Neural progenitor cell (in vitro differentiated cells): ENCODE measurements around the gene FARS2. TPM values are rescaled to one million over a fixed set of nuclear protein-coding genes. Genes with fewer than 3 reads are reported as not detected.

ENCODE experiments used
- DNase-seq: peaks from one replicate; pipeline ENCODE4 v3.0.0-alpha.2; 2016; ENCODE audit warnings: low spot score
- H2AFZ ChIP-seq: fragments of 200-600 bp; sonication (generic); replicated peaks from 2 replicates; pipeline ENCODE4 v1.6.1; 2016; ENCODE audit warnings: antibody characterized with exemption
- H3F3A ChIP-seq: fragments of 200-600 bp; sonication (generic); 2 replicates; pipeline ENCODE4 v1.6.1; 2016; ENCODE audit warnings: antibody characterized with exemption, low read depth
- H3K27ac ChIP-seq: fragments of 200-600 bp; sonication (generic); 2 replicates; pipeline ENCODE4 v1.5.1; 2016; ENCODE audit warnings: mild to moderate bottlenecking
- H3K27me3 ChIP-seq: fragments of 200-600 bp; sonication (generic); 2 replicates; pipeline ENCODE4 v1.6.1; 2016; ENCODE audit warnings: mild to moderate bottlenecking, moderate library complexity
- H3K36me3 ChIP-seq: fragments of 200-600 bp; sonication (generic); 2 replicates; pipeline ENCODE4 v1.5.1; 2016
- H3K4me1 ChIP-seq: fragments of 200-600 bp; sonication (generic); 2 replicates; pipeline ENCODE4 v1.6.1; 2016; ENCODE audit warnings: mixed run types
- H3K4me2 ChIP-seq: fragments of 200-600 bp; sonication (generic); 2 replicates; pipeline ENCODE4 v1.6.1; 2016
- H3K4me3 ChIP-seq: fragments of 200-600 bp; sonication (generic); 2 replicates; pipeline ENCODE4 v1.5.1; 2016
- H3K79me2 ChIP-seq: fragments of 200-600 bp; sonication (generic); 2 replicates; pipeline ENCODE4 v1.6.1; 2016; ENCODE audit warnings: low read depth
- H3K9ac ChIP-seq: fragments of 200-600 bp; sonication (generic); 2 replicates; pipeline ENCODE4 v1.6.1; 2016
- H3K9me3 ChIP-seq: fragments of 200-600 bp; sonication (generic); 2 replicates; pipeline ENCODE4 v1.5.1; 2016; ENCODE audit warnings: low read depth
- H4K20me1 ChIP-seq: fragments of 200-600 bp; sonication (generic); 2 replicates; pipeline ENCODE4 v1.6.1; 2016; ENCODE audit warnings: low read depth
- H3K27ac Mint-ChIP-seq: 3 replicates; pipeline ENCODE4 v1.8.0; 2021; ENCODE audit warnings: mixed read lengths
- H3K27me3 Mint-ChIP-seq: 2 replicates; pipeline ENCODE4 v1.8.0; 2022; ENCODE audit warnings: low read depth, mild to moderate bottlenecking, inconsistent platforms, moderate library complexity, mixed read lengths; ENCODE audit not compliant: insufficient read depth
- H3K36me3 Mint-ChIP-seq: 3 replicates; pipeline ENCODE4 v1.8.0; 2021; ENCODE audit warnings: mixed read lengths
- H3K4me1 Mint-ChIP-seq: 3 replicates; pipeline ENCODE4 v1.8.0; 2021; ENCODE audit warnings: mixed read lengths
- H3K4me3 Mint-ChIP-seq: 3 replicates; pipeline ENCODE4 v1.8.0; 2021; ENCODE audit warnings: mild to moderate bottlenecking, moderate library complexity, mixed read lengths
- H3K9me3 Mint-ChIP-seq: 3 replicates; pipeline ENCODE4 v1.8.0; 2020; ENCODE audit warnings: mixed read lengths
- EZH2 ChIP-seq: fragments of 200-600 bp; sonication (generic); IDR thresholded peaks from 2 replicates; pipeline ENCODE4 v1.6.1; 2017; ENCODE audit warnings: antibody characterized with exemption, mild to moderate bottlenecking, moderate library complexity
- EZH2phosphoT487 ChIP-seq: fragments of 200-600 bp; sonication (generic); IDR thresholded peaks from 2 replicates; pipeline ENCODE4 v1.6.1; 2017; ENCODE audit warnings: antibody characterized with exemption
- total RNA-seq: library from RNA; depleted of rRNA; stranded (reverse); fragments of >200 nt; gene quantifications from 2 replicates; pipeline ENCODE4 v1.2.3, GENCODE V29; 2015; ENCODE audit warnings: low replicate concordance
- TF ChIP-seq, protein P1 (sequence below): fragments of 200-600 bp; sonication (generic); IDR thresholded peaks from 2 replicates; pipeline ENCODE4 v1.5.1; 2017; ENCODE audit warnings: antibody characterized with exemption, mild to moderate bottlenecking

The FARS2 gene
- total RNA-seq, 1 donor from 2014 or later, result 10.8 TPM

DNA sequence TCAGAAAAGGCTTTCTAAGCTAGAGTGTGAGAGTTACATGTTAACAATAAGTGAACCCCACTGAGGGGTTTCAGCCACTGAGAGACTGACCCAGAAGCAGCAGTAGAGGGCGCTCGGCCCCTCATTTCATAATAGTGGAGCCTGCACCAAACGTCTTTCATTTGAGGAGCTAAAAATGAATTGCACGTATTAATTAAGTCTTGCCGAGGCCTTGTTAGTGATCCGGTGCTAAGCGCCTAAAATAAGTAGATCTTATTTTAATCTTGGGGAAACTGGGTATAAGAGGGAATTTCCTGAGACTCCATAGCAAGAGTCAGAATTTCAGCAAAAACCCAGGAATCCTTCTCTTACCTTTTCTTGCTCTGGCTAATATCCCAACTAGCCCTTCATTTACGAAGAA is 209.7 kb downstream of the FARS2 start:
- H3K27me3 Mint-ChIP-seq, result peaks cover 8% of the 10 kb centered on the region
- Histone ChIP-seq H3K4me2 (peak overlapping the region; percentile 76), H3K36me3 (no peaks in the 10 kb centered on the region), H3K79me2 (no peaks in the 10 kb centered on the region), H3K27me3 (no peaks in the 10 kb centered on the region), H3K4me3 (peak overlapping the region; percentile 26), H3K4me1 (peaks cover 50% of the 10 kb centered on the region), H2AFZ (no peak overlapping the region), H4K20me1 (no peaks in the 10 kb centered on the region), H3F3A (peaks cover 29% of the 10 kb centered on the region), H3K9ac (no peak overlapping the region), H3K9me3 (no peaks in the 10 kb centered on the region), H3K27ac (peak overlapping the region; percentile 53)
- H3K27ac Mint-ChIP-seq, result no peak overlapping the region
- no peaks in the 10 kb centered on the region for H3K9me3 Mint-ChIP-seq
- no peak overlapping the region for H3K4me3 Mint-ChIP-seq
- H3K36me3 Mint-ChIP-seq, result peaks cover 4% of the 10 kb centered on the region
- DNase-seq, result peak; percentile 85
- TF ChIP-seq EZH2 (no peak), EZH2phosphoT487 (no peak)
- TF ChIP-seq, protein P1, sequence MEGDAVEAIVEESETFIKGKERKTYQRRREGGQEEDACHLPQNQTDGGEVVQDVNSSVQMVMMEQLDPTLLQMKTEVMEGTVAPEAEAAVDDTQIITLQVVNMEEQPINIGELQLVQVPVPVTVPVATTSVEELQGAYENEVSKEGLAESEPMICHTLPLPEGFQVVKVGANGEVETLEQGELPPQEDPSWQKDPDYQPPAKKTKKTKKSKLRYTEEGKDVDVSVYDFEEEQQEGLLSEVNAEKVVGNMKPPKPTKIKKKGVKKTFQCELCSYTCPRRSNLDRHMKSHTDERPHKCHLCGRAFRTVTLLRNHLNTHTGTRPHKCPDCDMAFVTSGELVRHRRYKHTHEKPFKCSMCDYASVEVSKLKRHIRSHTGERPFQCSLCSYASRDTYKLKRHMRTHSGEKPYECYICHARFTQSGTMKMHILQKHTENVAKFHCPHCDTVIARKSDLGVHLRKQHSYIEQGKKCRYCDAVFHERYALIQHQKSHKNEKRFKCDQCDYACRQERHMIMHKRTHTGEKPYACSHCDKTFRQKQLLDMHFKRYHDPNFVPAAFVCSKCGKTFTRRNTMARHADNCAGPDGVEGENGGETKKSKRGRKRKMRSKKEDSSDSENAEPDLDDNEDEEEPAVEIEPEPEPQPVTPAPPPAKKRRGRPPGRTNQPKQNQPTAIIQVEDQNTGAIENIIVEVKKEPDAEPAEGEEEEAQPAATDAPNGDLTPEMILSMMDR, result peak; percentile 95
- H3K4me1 Mint-ChIP-seq, result peaks cover 34% of the 10 kb centered on the region

DNA sequence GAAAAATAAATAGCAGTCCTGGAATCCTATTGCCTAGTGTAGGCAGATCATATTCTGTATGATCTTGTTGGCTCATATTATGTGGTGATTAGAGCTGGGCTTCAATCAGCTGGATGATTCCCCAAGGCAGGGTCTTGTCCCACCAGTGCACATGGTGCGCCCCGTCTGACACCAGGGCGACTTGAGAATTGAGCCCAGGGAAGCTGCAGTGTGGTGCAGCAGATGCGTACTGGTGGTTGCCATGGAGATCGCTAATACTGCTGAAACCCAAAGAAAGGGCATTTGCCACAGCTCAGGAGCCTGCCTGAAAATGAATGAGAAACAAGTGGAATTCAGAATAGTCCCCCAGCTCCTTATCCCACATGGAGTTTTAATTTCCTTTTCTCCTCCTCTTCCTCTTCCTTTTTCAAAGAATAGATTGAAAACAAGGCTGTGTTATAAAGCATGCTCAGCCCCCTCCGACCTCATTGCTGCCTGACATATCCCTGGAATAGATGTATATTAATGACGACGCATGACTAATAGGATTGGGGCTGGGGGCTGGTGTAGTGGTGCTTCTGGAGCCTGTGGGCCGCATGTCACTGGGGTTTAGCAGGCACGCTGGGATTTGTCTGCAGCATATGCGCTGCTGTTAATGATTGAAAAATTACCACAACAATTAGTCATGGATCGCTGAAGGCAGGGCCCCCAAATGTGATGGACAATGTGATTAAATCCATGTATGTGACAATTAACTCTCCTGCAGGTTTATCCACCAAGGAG is 210.5 kb downstream of the FARS2 start:
- Mint-ChIP-seq H3K27me3 (peaks cover 8% of the 10 kb centered on the region), H3K27ac (no peak overlapping the region), H3K9me3 (no peaks in the 10 kb centered on the region), H3K4me3 (no peak overlapping the region), H3K36me3 (peaks cover 4% of the 10 kb centered on the region), H3K4me1 (peaks cover 39% of the 10 kb centered on the region)
- H4K20me1 ChIP-seq, result no peaks in the 10 kb centered on the region
- H3K27ac ChIP-seq, result peak overlapping the region; percentile 72
- peaks cover 29% of the 10 kb centered on the region for H3F3A ChIP-seq
- no peaks in the 10 kb centered on the region for H3K27me3 ChIP-seq
- peak overlapping the region; percentile 26 for H3K4me3 ChIP-seq
- no peak overlapping the region for H2AFZ ChIP-seq
- H3K4me1 ChIP-seq, result peaks cover 42% of the 10 kb centered on the region
- peak overlapping the region; percentile 76 for H3K4me2 ChIP-seq
- H3K9ac ChIP-seq, result no peak overlapping the region
- H3K36me3 ChIP-seq, result no peaks in the 10 kb centered on the region
- H3K9me3 ChIP-seq, result no peaks in the 10 kb centered on the region
- no peaks in the 10 kb centered on the region for H3K79me2 ChIP-seq
- TF ChIP-seq EZH2phosphoT487, result no peak
- TF ChIP-seq EZH2, result no peak
- TF ChIP-seq, protein P1, result no peak
- peak; percentile 95 for DNase-seq

DNA sequence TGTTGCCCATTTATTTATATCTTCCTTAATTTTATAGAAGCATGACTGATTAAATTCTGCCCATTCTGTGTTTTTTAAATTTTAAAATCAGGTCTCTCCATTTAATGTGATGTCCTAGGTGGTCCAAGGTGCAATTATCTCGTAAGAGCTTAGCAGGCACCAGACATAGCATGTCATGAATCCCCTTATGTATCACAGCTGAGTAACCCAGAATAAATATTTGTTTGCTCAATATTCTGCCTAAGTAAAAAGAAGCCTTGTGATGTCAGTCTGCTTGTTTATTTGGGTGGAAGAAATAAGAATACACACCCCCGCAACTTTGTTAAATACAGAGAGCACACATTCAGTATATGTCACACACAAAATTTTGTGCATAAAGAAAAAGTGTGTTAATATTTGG is 211.3 kb downstream of the FARS2 start:
- Histone ChIP-seq H3K36me3 (no peaks in the 10 kb centered on the region), H3K79me2 (no peaks in the 10 kb centered on the region), H3K9ac (no peak overlapping the region), H3K4me3 (peak overlapping the region; percentile 26), H3F3A (peaks cover 29% of the 10 kb centered on the region), H3K4me2 (peak overlapping the region; percentile 76), H3K9me3 (no peaks in the 10 kb centered on the region), H4K20me1 (no peaks in the 10 kb centered on the region), H2AFZ (no peak overlapping the region), H3K27me3 (no peaks in the 10 kb centered on the region), H3K4me1 (peaks cover 41% of the 10 kb centered on the region), H3K27ac (peak overlapping the region; percentile 72)
- DNase-seq, result no peak
- H3K27me3 Mint-ChIP-seq, result peaks cover 8% of the 10 kb centered on the region
- H3K9me3 Mint-ChIP-seq, result no peaks in the 10 kb centered on the region
- TF ChIP-seq, protein P1, result no peak
- TF ChIP-seq EZH2, result no peak
- TF ChIP-seq EZH2phosphoT487, result no peak
- no peak overlapping the region for H3K27ac Mint-ChIP-seq
- H3K4me1 Mint-ChIP-seq, result peaks cover 39% of the 10 kb centered on the region
- peaks cover 4% of the 10 kb centered on the region for H3K36me3 Mint-ChIP-seq
- H3K4me3 Mint-ChIP-seq, result peak overlapping the region; percentile 2
